Panc1 (cell line): ENCODE measurements around the gene SLC1A2. TPM values are rescaled to one million over a fixed set of nuclear protein-coding genes. Genes with fewer than 3 reads are reported as not detected.
A peak's percentile ranks its signal among the peaks of the same experiment; 100 is the strongest.

ENCODE experiments used
- ATAC-seq: fragments of 200-7000 bp; cut with Tn5 transposase; 2 replicates; pipeline ENCODE4 v1.9.1; 2020; ENCODE audit warnings: mild to moderate bottlenecking, moderate library complexity
- BruUV-seq: library from RNA; stranded (reverse); fragments of 400-500 nt; replicated peaks from 2 replicates; lab custom pipeline; 2021; lab: Mats Ljungman, UMichigan
- CTCF ChIA-PET: fragments of 300-600 bp; sonication (Branson Sonifier 250); formaldehyde crosslinking; loops from one replicate; lab custom pipeline; 2022; ENCODE audit warnings: antibody characterized with exemption; lab: Charles Lee
- POLR2A ChIA-PET: fragments of 300-600 bp; sonication (Branson Sonifier 250); formaldehyde crosslinking; loops from one replicate; lab custom pipeline; 2022; ENCODE audit warnings: antibody characterized with exemption; lab: Charles Lee
- DNase-seq: peaks from one replicate; pipeline ENCODE4 v3.0.0-alpha.2; 2010; ENCODE audit warnings: low read depth, low spot score
- H3K27ac ChIP-seq: 2 replicates; pipeline ENCODE4 v1.5.1; 2011; ENCODE audit warnings: mild to moderate bottlenecking, low read length, inconsistent platforms
- H3K27me3 ChIP-seq: fragments of 200-500 bp; sonication (Bioruptor generic); 2 replicates; pipeline ENCODE4 v1.6.0; 2014; ENCODE audit warnings: low read length, inconsistent platforms; ENCODE audit not compliant: control insufficient read depth, insufficient read depth
- H3K36me3 ChIP-seq: fragments of 200-500 bp; sonication (Bioruptor generic); 2 replicates; pipeline ENCODE4 v1.5.1; 2014; ENCODE audit warnings: inconsistent platforms, mild to moderate bottlenecking, low read length, moderate library complexity; ENCODE audit not compliant: control insufficient read depth, insufficient read depth
- H3K4me1 ChIP-seq: 2 replicates; pipeline ENCODE4 v1.5.1; 2011; ENCODE audit warnings: inconsistent platforms, mild to moderate bottlenecking, low read length, moderate library complexity; ENCODE audit not compliant: control insufficient read depth, insufficient read depth
- H3K4me3 ChIP-seq, 2 experiments: 2 replicates each; pipeline ENCODE4 v1.5.1; 2011 to 2012; ENCODE audit warnings: low read depth in 2 of 2, low read length in 2 of 2, mild to moderate bottlenecking in 2 of 2, inconsistent platforms in 1 of 2, moderate library complexity in 1 of 2
- H3K9me3 ChIP-seq: fragments of 200-500 bp; sonication (Bioruptor generic); 2 replicates; pipeline ENCODE4 v1.5.1; 2014; ENCODE audit warnings: low read depth, mild to moderate bottlenecking, inconsistent platforms, low read length, moderate library complexity; ENCODE audit not compliant: control insufficient read depth, insufficient read depth
- CTCF ChIP-seq: fragments of 450-650 bp; IDR thresholded peaks from 2 replicates; pipeline ENCODE4 v1.5.1; 2017; ENCODE audit warnings: mild to moderate bottlenecking
- POLR2AphosphoS5 ChIP-seq: IDR thresholded peaks from 2 replicates; pipeline ENCODE4 v1.6.1; 2012; ENCODE audit warnings: mild to moderate bottlenecking, low read depth, low read length, moderate library complexity
- REST ChIP-seq, 2 experiments: IDR thresholded peaks; 2 replicates each; pipeline ENCODE4 v1.6.1; 2011 to 2012; ENCODE audit warnings: low read depth in 2 of 2, control low read depth in 1 of 2, low read length in 1 of 2, mild to moderate bottlenecking in 1 of 2, moderate library complexity in 1 of 2; ENCODE audit not compliant: insufficient read depth in 1 of 2
- SIN3A ChIP-seq: IDR thresholded peaks from 2 replicates; pipeline ENCODE4 v1.6.1; 2012; ENCODE audit warnings: low read depth, mild to moderate bottlenecking, low read length, moderate library complexity, borderline replicate concordance; ENCODE audit not compliant: insufficient read depth
- TCF7L2 ChIP-seq: IDR thresholded peaks from 2 replicates; pipeline ENCODE4 v1.6.1; 2011; ENCODE audit warnings: mild to moderate bottlenecking, low read depth, low read length, inconsistent platforms
- in situ Hi-C: cut with HindIII; loops from 2 replicates; pipeline ENCODE4 v1.10.0; 2016; ENCODE audit warnings: low sequenced_read_pairs, low pct_unique_long_range_greater_than_20kb
- intact Hi-C: fragments of 100-400 bp; cut with micrococcal nuclease; formaldehyde crosslinking; loops from one replicate; pipeline ENCODE4 v1.10.0; 2022; ENCODE audit not compliant: unreplicated experiment
- total RNA-seq: library from RNA; stranded (reverse); gene quantifications from one replicate; pipeline ENCODE4 v1.2.1, GENCODE V29; 2021; ENCODE audit not compliant: unreplicated experiment

Gene SLC1A2
- total RNA-seq, 1 experiment from 2014 or later: 0.21 TPM

- H3K9me3 ChIP-seq: no peaks in the 10 kb centered on the region
- ChIA-PET CTCF (no interaction called here), POLR2A (no interaction called here)
- H3K4me1 ChIP-seq: no peaks in the 10 kb centered on the region
- intact Hi-C loops (no loop called here), in situ Hi-C loops (no loop called here)
- no peak overlapping the region for H3K4me3 ChIP-seq
- H3K27me3 ChIP-seq: no peaks in the 10 kb centered on the region
- peak; percentile 73 for ATAC-seq
- no peak for DNase-seq
- 0 out of 2 replicates have a peak overlapping the region, but pooled peaks have one; percentile 7 for H3K27ac ChIP-seq
- no TSS peak for BruUV-seq
- TF ChIP-seq CTCF (no peak), SIN3A (no peak), REST (IDR thresholded peaks at IDR 0.05; ENCODE audit: insufficient read depth in 1 of 2, low read depth in 2 of 2, low read length in 1 of 2) (no peak), TCF7L2 (no peak), POLR2AphosphoS5 (no peak)
- H3K36me3 ChIP-seq: no peaks in the 10 kb centered on the region
Observed at GRCh38 chr11:35282221-35282882, 137.0 kb downstream of the SLC1A2 start.

GRCh38 chr11:35281169-35281688, 138.1 kb downstream of the SLC1A2 start:
- Histone ChIP-seq H3K4me3 (no peak overlapping the region), H3K27me3 (no peaks in the 10 kb centered on the region), H3K36me3 (no peaks in the 10 kb centered on the region), H3K9me3 (no peaks in the 10 kb centered on the region), H3K27ac (no peak overlapping the region), H3K4me1 (no peaks in the 10 kb centered on the region)
- POLR2A ChIA-PET: no interaction called here
- BruUV-seq: no TSS peak
- no peak for ATAC-seq
- in situ Hi-C loops: no loop called here
- intact Hi-C loops: no loop called here
- CTCF ChIA-PET: no interaction called here
- DNase-seq: no peak
- no peak for TF ChIP-seq POLR2AphosphoS5
- no peak for TF ChIP-seq TCF7L2
- TF ChIP-seq REST (IDR thresholded peaks at IDR 0.05; ENCODE audit: insufficient read depth in 1 of 2, low read depth in 2 of 2, low read length in 1 of 2): no peak
- TF ChIP-seq SIN3A: no peak
- TF ChIP-seq CTCF: no peak
